Muscle layer of colon (tissue), 2 donors: ENCODE measurements around the gene SLC2A9.

ENCODE experiments used
- H3K27ac ChIP-seq: one replicate; pipeline ENCODE4 v1.7.0; 2013; ENCODE audit warnings: low read depth, mild to moderate bottlenecking, low read length, moderate library complexity
- H3K27me3 ChIP-seq, 2 donors: one replicate each; pipeline ENCODE4 v1.7.0; 2013; ENCODE audit warnings: low read length in 2 of 2, mild to moderate bottlenecking in 2 of 2; ENCODE audit not compliant: insufficient read depth in 2 of 2, control insufficient read depth in 1 of 2
- H3K36me3 ChIP-seq: one replicate; pipeline ENCODE4 v1.7.0; 2013; ENCODE audit warnings: mild to moderate bottlenecking, low read length; ENCODE audit not compliant: insufficient read depth
- H3K4me1 ChIP-seq: one replicate; pipeline ENCODE4 v1.7.0; 2013; ENCODE audit warnings: mild to moderate bottlenecking, low read length; ENCODE audit not compliant: insufficient read depth
- H3K4me3 ChIP-seq, 2 donors: one replicate each; pipeline ENCODE4 v1.7.0; 2013; ENCODE audit warnings: low read length in 2 of 2, low read depth in 1 of 2, mild to moderate bottlenecking in 1 of 2, moderate library complexity in 1 of 2
- H3K9ac ChIP-seq: one replicate; pipeline ENCODE4 v1.7.0; 2013; ENCODE audit warnings: low read length
- H3K9me3 ChIP-seq: one replicate; pipeline ENCODE4 v1.7.0; 2013; ENCODE audit warnings: mild to moderate bottlenecking, low read length
- donor health status: abdominal sarcoma.
- donor health status: Adenocarcinoma of cecum.

Gene SLC2A9

DNA sequence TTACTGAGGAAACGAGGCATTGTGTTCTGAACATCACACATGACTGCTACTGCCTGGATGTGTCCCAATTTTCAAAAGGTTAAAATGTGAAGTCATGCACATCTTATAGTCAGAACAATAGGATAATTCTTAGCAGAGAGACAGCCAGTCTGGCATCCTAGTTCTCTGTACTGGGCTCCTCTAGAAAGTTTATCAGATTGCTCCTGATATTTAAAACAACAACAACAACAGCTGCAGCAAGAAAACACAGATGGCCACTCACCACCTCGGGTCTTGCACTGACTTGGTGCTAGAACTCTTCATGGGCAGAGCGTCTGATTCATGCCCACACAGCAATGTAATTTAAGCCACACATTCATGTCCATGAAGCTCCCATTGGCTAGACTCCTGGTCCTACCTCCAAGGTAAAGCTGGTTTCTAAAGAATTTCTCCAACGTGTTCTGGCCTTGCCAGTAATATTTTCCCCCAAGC lies 33.3 kb upstream of the SLC2A9 start:
- H3K9me3 ChIP-seq = no peaks in the 10 kb centered on the region
- no peak overlapping the region for H3K27ac ChIP-seq
- H3K9ac ChIP-seq = no peak overlapping the region
- H3K36me3 ChIP-seq = no peaks in the 10 kb centered on the region
- H3K4me1 ChIP-seq = no peaks in the 10 kb centered on the region
- H3K27me3 ChIP-seq = no peaks in the 10 kb centered on the region
- H3K4me3 ChIP-seq = no peak overlapping the region

DNA sequence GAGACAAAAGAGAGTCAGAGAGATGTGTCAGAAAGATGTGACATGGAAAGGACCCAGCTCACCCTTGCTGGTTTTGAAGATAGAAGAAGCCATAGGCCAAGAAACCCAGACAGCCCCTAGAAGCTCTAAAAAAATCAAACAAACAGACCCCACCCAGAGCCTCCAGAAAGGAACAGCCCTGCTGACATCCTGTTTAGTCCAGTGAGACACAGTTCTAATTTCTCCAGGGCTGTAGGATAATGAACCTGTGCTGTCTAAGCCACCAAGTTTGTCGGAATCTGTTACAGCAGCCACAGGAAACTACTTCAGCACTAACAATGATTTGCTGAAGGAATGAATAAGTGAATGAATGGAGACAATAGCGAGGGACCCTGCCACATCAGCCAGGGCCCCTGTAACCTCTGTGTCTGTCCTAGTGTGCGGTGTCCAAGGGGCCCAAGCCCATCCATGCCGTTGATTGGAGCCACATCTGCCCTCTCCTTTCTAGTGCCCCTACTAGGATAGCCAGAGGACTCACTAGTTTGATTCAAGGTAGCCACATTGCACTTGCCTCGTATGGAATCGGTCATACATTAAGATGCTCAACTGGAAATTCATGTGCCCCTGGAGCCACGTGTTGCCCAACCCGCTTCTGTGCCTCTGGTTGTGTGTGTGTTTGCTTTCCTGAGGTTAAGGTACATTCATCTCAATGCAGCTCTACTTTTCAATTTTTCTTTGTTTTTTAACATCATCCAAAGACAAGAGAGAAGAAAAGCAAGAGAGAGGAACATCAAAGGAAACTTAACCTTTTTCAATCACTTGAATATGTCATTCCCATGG lies 32.5 kb upstream of the SLC2A9 start:
- Histone ChIP-seq H3K9me3 (no peaks in the 10 kb centered on the region), H3K27me3 (no peaks in the 10 kb centered on the region), H3K4me1 (no peaks in the 10 kb centered on the region), H3K27ac (no peak overlapping the region), H3K9ac (no peak overlapping the region), H3K36me3 (no peaks in the 10 kb centered on the region), H3K4me3 (no peak overlapping the region)

DNA sequence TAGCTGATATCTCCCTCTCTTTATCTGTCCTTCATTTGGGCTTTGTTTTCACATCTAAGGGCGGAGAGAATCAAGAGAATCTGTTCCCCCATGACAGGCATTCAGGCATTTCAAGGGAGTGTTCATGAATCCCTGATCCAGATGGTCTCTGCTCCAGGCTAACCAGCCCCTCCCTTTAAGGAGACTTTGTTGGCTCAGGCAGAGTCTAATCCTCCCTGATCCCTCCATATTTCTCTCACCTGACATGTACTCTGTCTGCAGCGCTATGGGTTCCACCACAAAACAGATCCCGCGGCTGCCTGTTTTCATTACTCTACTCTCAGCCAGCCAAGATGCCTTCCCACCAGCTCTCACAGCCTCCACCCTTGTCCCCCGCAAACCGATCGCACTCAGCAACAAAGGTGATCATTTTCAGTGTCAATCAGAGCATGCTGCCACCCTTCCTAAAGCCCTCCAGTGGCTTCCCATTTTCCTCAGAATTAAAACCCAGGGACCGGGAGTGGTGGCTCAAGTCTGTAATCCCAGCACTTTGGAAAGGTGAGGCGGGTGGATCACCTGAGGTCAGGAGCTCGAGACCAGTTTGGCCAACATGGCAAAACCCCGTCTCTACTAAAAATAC lies 30.3 kb upstream of the SLC2A9 start:
- no peak overlapping the region for H3K9ac ChIP-seq
- H3K27me3 ChIP-seq = no peaks in the 10 kb centered on the region
- no peak overlapping the region for H3K4me3 ChIP-seq
- no peaks in the 10 kb centered on the region for H3K4me1 ChIP-seq
- H3K27ac ChIP-seq = no peak overlapping the region
- H3K36me3 ChIP-seq = no peaks in the 10 kb centered on the region
- H3K9me3 ChIP-seq = no peaks in the 10 kb centered on the region

DNA sequence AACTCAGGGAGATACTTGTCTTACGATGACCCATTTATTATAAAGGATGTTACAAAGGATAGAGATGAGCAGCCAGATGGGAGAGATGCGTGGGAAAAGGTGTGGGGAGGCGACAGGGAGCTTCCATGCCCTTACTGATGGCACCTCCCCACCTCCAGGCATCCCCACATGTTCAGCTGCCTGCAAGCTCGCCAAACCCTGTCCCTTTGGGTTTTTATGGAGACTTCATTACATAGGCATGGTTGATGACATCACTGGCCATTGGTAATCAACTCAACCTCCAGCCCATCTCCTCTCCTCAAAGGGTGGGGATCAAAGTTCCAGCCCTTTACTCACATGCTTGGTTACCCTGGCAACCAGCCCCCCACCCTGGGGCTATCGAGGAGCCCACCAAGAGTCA lies 29.4 kb upstream of the SLC2A9 start:
- Histone ChIP-seq H3K4me1 (no peaks in the 10 kb centered on the region), H3K27ac (no peak overlapping the region), H3K36me3 (no peaks in the 10 kb centered on the region), H3K4me3 (no peak overlapping the region), H3K9me3 (no peaks in the 10 kb centered on the region), H3K27me3 (no peaks in the 10 kb centered on the region), H3K9ac (no peak overlapping the region)

DNA sequence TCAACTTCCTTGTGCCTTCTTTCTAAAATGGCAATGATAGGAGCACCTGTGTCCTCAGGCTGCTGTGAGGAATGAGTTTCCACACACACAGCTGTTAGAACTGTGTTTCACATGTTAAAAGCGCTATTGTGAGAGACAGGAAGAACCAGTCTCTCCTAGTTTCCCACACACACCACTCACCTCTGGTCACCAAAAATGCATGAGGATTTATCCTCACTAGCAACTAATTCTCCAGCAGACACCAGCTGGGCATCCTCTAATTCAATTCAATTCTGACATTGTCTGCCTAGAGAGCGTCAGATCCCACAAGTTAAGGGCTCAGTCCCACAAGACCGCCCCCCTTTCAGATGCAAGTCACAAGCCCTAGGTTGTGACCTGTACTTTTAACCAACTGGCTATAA lies 29.0 kb upstream of the SLC2A9 start:
- Histone ChIP-seq H3K4me3 (no peak overlapping the region), H3K27ac (no peak overlapping the region), H3K9ac (no peak overlapping the region), H3K9me3 (no peaks in the 10 kb centered on the region), H3K27me3 (no peaks in the 10 kb centered on the region), H3K4me1 (no peaks in the 10 kb centered on the region), H3K36me3 (no peaks in the 10 kb centered on the region)

DNA sequence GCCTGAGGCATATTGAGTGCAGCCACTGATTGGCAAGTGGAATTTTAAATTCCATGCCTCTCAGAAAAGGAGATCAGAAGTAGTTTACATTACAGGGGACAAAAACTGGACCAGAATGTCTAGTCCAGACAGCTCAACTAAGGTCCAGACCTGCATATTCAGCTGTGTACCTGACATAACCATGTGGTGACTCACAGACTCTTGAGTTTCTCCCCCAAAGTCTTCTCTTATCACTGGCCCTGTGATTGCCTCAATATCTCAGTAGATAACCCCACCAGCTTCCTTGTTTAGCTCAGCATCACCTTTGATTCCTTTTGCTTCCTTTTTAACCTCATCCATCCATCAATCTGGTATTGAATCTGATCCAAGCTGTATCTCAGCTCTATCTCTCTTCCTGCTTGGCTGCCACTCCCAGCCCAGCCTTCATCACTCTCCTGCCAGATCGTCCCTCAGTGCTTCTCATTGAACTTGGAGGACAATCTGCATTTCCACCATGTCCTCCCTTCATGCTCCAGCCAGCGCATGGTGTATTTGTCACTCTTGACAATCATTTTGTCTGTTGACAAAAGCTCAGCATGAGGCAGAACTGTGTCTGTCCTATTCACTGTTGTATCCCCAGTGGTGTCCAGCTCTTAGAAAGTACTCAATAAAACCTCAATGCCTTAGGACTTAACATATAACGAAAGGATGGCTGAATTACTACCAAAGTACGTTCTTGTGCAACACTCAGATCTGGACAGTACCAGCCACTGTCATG lies 27.8 kb upstream of the SLC2A9 start:
- H3K27me3 ChIP-seq = no peaks in the 10 kb centered on the region
- no peak overlapping the region for H3K4me3 ChIP-seq
- no peak overlapping the region for H3K9ac ChIP-seq
- H3K9me3 ChIP-seq = no peaks in the 10 kb centered on the region
- no peaks in the 10 kb centered on the region for H3K4me1 ChIP-seq
- H3K27ac ChIP-seq = no peak overlapping the region
- no peaks in the 10 kb centered on the region for H3K36me3 ChIP-seq

DNA sequence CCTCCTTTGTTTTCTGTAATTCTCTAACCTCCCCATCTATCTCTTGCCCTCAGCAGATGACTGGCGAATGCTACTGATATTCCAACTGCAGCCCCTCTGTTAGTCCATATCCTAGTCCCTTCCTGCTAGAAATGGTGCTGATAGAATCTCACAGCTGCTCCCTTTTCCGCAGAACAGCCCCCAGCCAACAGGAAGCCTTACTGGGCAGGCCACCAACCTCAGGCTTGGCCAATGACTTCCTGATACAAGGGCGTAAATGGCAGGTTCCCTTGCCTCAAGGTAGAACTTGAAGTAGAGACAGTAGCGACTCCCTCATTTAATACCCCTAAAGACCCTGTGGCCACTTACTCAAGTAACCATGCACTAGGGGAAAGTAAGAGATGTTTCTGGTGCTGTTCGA lies 26.7 kb upstream of the SLC2A9 start:
- Histone ChIP-seq H3K4me3 (no peak overlapping the region), H3K36me3 (no peaks in the 10 kb centered on the region), H3K9me3 (no peaks in the 10 kb centered on the region), H3K9ac (no peak overlapping the region), H3K27me3 (no peaks in the 10 kb centered on the region), H3K4me1 (no peaks in the 10 kb centered on the region), H3K27ac (no peak overlapping the region)

DNA sequence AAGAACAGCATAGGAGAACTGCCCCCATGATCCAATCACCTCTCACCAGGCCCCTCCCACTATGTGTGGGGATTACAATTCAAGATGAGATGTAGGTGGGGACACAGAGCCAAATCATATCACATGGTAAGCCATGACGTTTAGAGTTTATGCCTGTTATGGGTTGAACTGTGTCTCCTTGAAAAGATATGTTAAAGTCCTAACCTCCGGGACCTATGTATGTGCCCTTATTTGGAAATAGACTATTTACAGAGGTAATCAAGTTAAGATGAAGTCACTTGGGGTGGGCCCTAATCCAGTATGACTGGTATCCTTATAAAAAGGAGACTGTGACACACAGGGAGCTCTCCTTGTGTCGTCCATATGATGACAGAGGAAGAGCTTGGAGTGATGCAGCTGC lies 25.2 kb upstream of the SLC2A9 start:
- H3K36me3 ChIP-seq = no peaks in the 10 kb centered on the region
- H3K4me3 ChIP-seq = no peak overlapping the region
- no peak overlapping the region for H3K9ac ChIP-seq
- no peaks in the 10 kb centered on the region for H3K4me1 ChIP-seq
- no peaks in the 10 kb centered on the region for H3K9me3 ChIP-seq
- H3K27me3 ChIP-seq = no peaks in the 10 kb centered on the region
- H3K27ac ChIP-seq = no peak overlapping the region

DNA sequence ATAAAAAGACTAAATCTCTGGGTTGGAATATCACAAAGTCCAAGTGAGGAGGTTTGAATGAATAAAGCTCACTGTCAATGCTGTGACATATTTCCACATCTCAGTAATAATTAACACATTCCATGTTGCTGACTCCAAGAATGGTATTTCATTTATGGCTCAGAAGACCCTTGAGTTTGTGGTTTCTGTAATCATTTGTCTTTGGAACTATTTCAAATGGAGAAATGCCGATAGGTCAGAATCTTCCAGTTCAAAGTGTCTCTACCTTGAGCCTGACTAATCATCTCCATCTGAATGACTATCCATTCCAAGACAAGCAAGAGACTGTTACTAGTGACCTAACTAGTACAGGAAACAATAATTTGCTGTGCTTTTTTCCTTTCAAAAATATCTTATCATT lies 24.2 kb upstream of the SLC2A9 start:
- H3K27me3 ChIP-seq = no peaks in the 10 kb centered on the region
- no peak overlapping the region for H3K27ac ChIP-seq
- no peak overlapping the region for H3K4me3 ChIP-seq
- H3K9ac ChIP-seq = no peak overlapping the region
- no peaks in the 10 kb centered on the region for H3K4me1 ChIP-seq
- H3K36me3 ChIP-seq = no peaks in the 10 kb centered on the region
- no peaks in the 10 kb centered on the region for H3K9me3 ChIP-seq

DNA sequence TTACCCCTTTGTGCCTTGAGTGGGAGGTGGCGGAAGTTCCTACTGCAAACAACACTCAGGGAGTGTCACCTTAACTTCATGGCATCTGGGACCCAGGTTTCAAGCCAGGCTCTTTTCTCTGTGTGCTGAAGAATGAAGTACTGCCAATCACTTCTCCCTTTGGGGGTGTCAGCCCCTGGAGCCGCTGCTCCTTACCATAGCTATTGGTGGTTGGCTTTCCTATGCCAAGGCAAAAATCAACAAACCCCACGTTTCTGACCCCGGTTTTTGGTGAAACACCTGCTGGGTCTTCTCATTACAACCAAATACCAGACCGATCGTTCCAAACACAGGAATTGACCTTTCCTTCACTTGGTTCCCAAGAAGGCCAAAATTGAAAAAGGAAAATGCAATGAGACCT lies 19.7 kb upstream of the SLC2A9 start:
- Histone ChIP-seq H3K9ac (no peak overlapping the region), H3K36me3 (no peaks in the 10 kb centered on the region), H3K4me1 (no peaks in the 10 kb centered on the region), H3K27ac (no peak overlapping the region), H3K4me3 (no peak overlapping the region), H3K9me3 (no peaks in the 10 kb centered on the region), H3K27me3 (no peaks in the 10 kb centered on the region)

DNA sequence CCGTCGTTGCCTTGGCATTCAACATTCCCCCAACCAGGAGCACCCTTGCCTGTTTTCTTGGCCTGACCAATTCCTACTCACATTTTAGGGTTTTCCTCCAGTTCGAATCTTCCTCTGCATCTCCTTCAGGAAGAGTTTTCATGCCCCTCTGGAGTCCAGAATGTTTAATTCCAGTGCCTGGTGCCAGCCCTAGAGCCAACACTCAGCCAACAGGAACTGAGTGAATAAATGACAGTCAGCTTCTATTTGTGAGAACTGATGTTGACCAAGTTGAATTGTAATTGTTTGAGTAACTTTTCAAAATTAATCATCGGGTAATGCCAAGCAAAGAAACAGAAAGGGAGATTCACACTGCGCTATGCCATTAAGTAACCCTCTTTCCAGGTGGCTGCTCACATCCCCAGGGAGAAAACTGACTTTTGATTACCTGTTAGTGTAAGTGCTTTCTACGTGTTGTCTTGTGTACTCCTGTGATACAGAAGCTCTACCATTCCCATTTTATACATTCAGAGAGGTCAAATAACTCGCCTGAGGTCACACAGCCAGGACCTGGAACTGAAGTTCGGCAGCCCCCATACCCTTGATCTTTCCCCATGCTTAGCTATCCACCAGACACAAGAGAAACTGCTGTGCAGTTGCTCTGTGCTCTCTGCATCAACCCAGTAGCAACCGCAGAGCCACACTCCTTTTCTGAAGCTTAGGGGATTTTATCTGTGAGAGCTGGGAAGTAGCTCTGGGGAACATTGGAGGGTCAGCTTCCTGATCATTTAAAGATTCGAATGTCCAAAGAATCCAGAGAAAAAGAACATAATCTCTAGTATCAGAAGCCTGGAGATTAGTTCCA lies 19.0 kb upstream of the SLC2A9 start:
- H3K27ac ChIP-seq = no peak overlapping the region
- no peaks in the 10 kb centered on the region for H3K27me3 ChIP-seq
- no peak overlapping the region for H3K4me3 ChIP-seq

More for the DNA sequence above, 19.0 kb upstream of the SLC2A9 start:
- H3K36me3 ChIP-seq = no peaks in the 10 kb centered on the region
- no peak overlapping the region for H3K9ac ChIP-seq
- no peaks in the 10 kb centered on the region for H3K9me3 ChIP-seq
- no peaks in the 10 kb centered on the region for H3K4me1 ChIP-seq
